HL-60 (cell line): ENCODE measurements around the gene ATP1A4.

Experiments
- POLR2AphosphoS5 ChIP-seq: IDR thresholded peaks from 2 replicates; pipeline ENCODE4 v1.6.1; 2012; ENCODE audit warnings: low read depth
- SPI1 ChIP-seq: IDR thresholded peaks from 2 replicates; pipeline ENCODE4 v1.6.1; 2012; ENCODE audit warnings: low read depth, mild to moderate bottlenecking, borderline replicate concordance
- TF ChIP-seq, protein P1 (sequence below): IDR thresholded peaks from one replicate; pipeline ENCODE4 v1.5.1; 2011; ENCODE audit warnings: low read length, control low read depth, inconsistent platforms; ENCODE audit not compliant: insufficient read depth

DNA sequence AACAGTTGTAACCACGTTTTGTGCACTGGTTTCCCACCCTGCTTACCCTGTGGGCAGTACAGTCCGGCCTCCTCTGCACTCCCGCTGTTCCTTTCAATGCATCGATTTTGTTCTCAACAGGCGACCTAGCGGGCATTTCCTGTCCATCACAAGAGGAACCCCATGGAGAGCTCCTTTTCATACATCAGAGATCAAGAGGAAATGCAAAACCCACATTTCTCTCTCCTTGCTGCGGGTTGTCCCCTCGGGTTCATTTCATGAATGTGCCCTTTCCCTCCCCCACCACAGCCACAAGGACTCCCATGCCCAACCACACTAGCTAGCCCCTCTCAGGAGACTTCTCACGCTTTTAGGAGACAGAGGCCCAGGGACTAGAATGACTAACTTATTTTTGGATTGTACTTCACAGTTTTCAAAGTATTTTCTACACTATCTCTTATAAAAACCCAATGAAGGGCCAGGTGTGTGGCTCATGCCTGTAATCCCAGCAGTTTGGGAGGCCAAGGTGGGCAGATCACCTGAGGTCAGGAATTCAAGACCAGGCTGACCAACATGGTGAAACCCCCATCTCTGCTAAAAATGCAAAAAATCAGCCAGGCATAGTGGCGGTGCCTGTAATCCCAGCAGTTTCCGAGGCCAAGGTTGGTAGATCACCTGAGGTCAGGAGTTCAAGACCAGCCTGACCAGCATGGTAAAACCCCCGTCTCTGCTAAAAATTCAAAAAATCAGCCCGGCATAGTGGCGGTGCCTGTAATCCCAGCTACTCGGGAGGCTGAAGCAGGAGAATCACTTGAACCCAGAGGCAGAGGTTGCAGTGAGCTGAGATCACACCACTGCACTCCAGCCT lies 18.4 kb downstream of the ATP1A4 start:
- TF ChIP-seq, protein P1, sequence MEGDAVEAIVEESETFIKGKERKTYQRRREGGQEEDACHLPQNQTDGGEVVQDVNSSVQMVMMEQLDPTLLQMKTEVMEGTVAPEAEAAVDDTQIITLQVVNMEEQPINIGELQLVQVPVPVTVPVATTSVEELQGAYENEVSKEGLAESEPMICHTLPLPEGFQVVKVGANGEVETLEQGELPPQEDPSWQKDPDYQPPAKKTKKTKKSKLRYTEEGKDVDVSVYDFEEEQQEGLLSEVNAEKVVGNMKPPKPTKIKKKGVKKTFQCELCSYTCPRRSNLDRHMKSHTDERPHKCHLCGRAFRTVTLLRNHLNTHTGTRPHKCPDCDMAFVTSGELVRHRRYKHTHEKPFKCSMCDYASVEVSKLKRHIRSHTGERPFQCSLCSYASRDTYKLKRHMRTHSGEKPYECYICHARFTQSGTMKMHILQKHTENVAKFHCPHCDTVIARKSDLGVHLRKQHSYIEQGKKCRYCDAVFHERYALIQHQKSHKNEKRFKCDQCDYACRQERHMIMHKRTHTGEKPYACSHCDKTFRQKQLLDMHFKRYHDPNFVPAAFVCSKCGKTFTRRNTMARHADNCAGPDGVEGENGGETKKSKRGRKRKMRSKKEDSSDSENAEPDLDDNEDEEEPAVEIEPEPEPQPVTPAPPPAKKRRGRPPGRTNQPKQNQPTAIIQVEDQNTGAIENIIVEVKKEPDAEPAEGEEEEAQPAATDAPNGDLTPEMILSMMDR: no peak
- TF ChIP-seq SPI1: peak; percentile 63; the same call in 1 of the 2 replicates
- no peak for TF ChIP-seq POLR2AphosphoS5
